HepG2 (cell line): ENCODE results near the gene SEMA4B. TPM values are rescaled to one million over a fixed set of nuclear protein-coding genes. Genes with fewer than 3 reads are reported as not detected.

Source experiments
- ATAC-seq: fragments of 200-7000 bp; cut with Tn5 transposase; 3 replicates; pipeline ENCODE4 v1.9.1; 2020; ENCODE audit warnings: mild to moderate bottlenecking, moderate library complexity
- BruUV-seq: library from RNA; stranded (reverse); fragments of 400-500 nt; replicated peaks from 2 replicates; lab custom pipeline; 2021; lab: Mats Ljungman, UMichigan
- CTCF ChIA-PET: fragments of 300-600 bp; formaldehyde crosslinking; extraction: SDS; loops from one replicate; lab custom pipeline; 2021; ENCODE audit warnings: low total read pairs, inconsistent platforms, low intra/inter-chr PET ratio; lab: Yijun Ruan, JAX
- POLR2A ChIA-PET: fragments of 350-600 bp; sonication (Branson Sonifier 250); formaldehyde crosslinking; loops from one replicate; lab custom pipeline; 2020; ENCODE audit warnings: antibody characterized with exemption, inconsistent platforms; lab: Yijun Ruan, JAX
- DNase-seq: peaks from one replicate; pipeline ENCODE4 v3.0.0-alpha.2; 2015; ENCODE audit warnings: low spot score
- FAIRE-seq: peaks from 3 replicates; lab custom pipeline; 2011; peaks lifted over from hg19 to GRCh38; lab: Jason Lieb, UNC
- H2AFZ ChIP-seq: one replicate; pipeline ENCODE4 v1.6.1; 2011; ENCODE audit warnings: low read length, inconsistent platforms
- H3K27ac ChIP-seq: fragments of 300-600 bp; 3 replicates; pipeline ENCODE4 v1.8.0; 2011; ENCODE audit warnings: mixed run types, mild to moderate bottlenecking, mixed read lengths, low read length, inconsistent platforms; ENCODE audit not compliant: insufficient read depth; ENCODE audit errors: extremely low read length
- H3K27me3 ChIP-seq, 2 experiments: fragments of 200-600 bp in 1 of 2; 2 replicates in 1 of 2; 3 replicates in 1 of 2; pipeline versions ENCODE4 v1.6.0 to v1.8.0; 2011; ENCODE audit warnings: low read length in 2 of 2, mild to moderate bottlenecking in 2 of 2, moderate library complexity in 2 of 2, inconsistent platforms in 1 of 2; ENCODE audit not compliant: insufficient read depth in 2 of 2, control insufficient read depth in 1 of 2
- H3K36me3 ChIP-seq, 2 experiments: fragments of 200-600 bp in 1 of 2; replicated peaks in 1 of 2; 2 replicates in 1 of 2; 3 replicates in 1 of 2; pipeline versions ENCODE4 v1.5.1 to v1.8.0; 2011; ENCODE audit warnings: low read length in 2 of 2, inconsistent platforms in 1 of 2; ENCODE audit not compliant: insufficient read depth in 2 of 2, control insufficient read depth in 1 of 2
- H3K4me1 ChIP-seq: 2 replicates; pipeline ENCODE4 v1.5.1; 2012; ENCODE audit warnings: low read length, inconsistent platforms; ENCODE audit not compliant: insufficient read depth
- H3K4me2 ChIP-seq: 2 replicates; pipeline ENCODE4 v1.6.0; 2011; ENCODE audit warnings: low read depth, low read length, inconsistent platforms
- H3K4me3 ChIP-seq, 3 experiments: fragments of 200-600 bp in 1 of 3; sonication (generic), shearing (Covaris generic) in 1 of 3; replicated peaks in 1 of 3; 2 replicates each; pipeline ENCODE4 v1.5.1; 2011 to 2016; ENCODE audit warnings: low read length in 3 of 3, inconsistent platforms in 2 of 3, low read depth in 2 of 3, mild to moderate bottlenecking in 2 of 3, control low read depth in 1 of 3, mixed read lengths in 1 of 3; ENCODE audit not compliant: insufficient read depth in 1 of 3
- H3K79me2 ChIP-seq: one replicate; pipeline ENCODE4 v1.6.1; 2011; ENCODE audit warnings: low read length, inconsistent platforms; ENCODE audit not compliant: insufficient read depth
- H3K9ac ChIP-seq: 2 replicates; pipeline ENCODE4 v1.6.0; 2011; ENCODE audit warnings: mild to moderate bottlenecking, low read depth, low read length, inconsistent platforms; ENCODE audit not compliant: insufficient read depth
- H3K9me3 ChIP-seq: 2 replicates; pipeline ENCODE4 v1.5.1; 2012; ENCODE audit warnings: mild to moderate bottlenecking, low read length
- H4K20me1 ChIP-seq: 2 replicates; pipeline ENCODE4 v1.6.0; 2011; ENCODE audit warnings: inconsistent platforms, mild to moderate bottlenecking, low read length, moderate library complexity; ENCODE audit not compliant: insufficient read depth
- ATF7 ChIP-seq, 2 experiments: fragments of 450-650 bp in 1 of 2; sonication (generic) in 1 of 2; formaldehyde crosslinking in 1 of 2; IDR thresholded peaks; 2 replicates each; pipeline versions ENCODE4 v1.4.0 to v1.6.1; 2016 to 2020; ENCODE audit warnings: antibody characterized with exemption in 1 of 2, mild to moderate bottlenecking in 1 of 2, missing genetic modification reagents in 1 of 2
- ELF1 ChIP-seq: sonication (generic); formaldehyde crosslinking; IDR thresholded peaks from 2 replicates; pipeline ENCODE4 v1.4.0; 2020; ENCODE audit warnings: missing genetic modification reagents
- HOXA5 ChIP-seq: sonication (generic); formaldehyde crosslinking; IDR thresholded peaks from 2 replicates; pipeline ENCODE4 v1.4.0; 2020; ENCODE audit warnings: missing genetic modification reagents
- JARID2 ChIP-seq: sonication (generic); formaldehyde crosslinking; IDR thresholded peaks from 2 replicates; pipeline ENCODE4 v1.8.1; 2023; ENCODE audit warnings: missing genetic modification reagents, inconsistent platforms; ENCODE audit not compliant: insufficient replicate concordance
- KLF9 ChIP-seq: IDR thresholded peaks from 2 replicates; pipeline ENCODE4 v1.6.1; 2016; ENCODE audit warnings: low read depth
- NAIF1 ChIP-seq: sonication (generic); formaldehyde crosslinking; IDR thresholded peaks from 2 replicates; pipeline ENCODE4 v1.5.0; 2020; ENCODE audit warnings: mild to moderate bottlenecking, missing genetic modification reagents, borderline replicate concordance
- NCOA1 ChIP-seq: sonication (generic); formaldehyde crosslinking; IDR thresholded peaks from 2 replicates; pipeline ENCODE4 v1.9.0; 2021; ENCODE audit warnings: missing genetic modification reagents
- PHF5A ChIP-seq: IDR thresholded peaks from one replicate; pipeline ENCODE4 v1.6.1; 2018; ENCODE audit warnings: low read depth, missing genetic modification reagents; ENCODE audit not compliant: unreplicated experiment
- SALL2 ChIP-seq: sonication (generic); formaldehyde crosslinking; IDR thresholded peaks from 2 replicates; pipeline ENCODE4 v1.8.1; 2023; ENCODE audit warnings: mild to moderate bottlenecking, missing genetic modification reagents, inconsistent platforms
- ZNF138 ChIP-seq: sonication (generic); formaldehyde crosslinking; IDR thresholded peaks from 2 replicates; pipeline ENCODE4 v1.5.0; 2020; ENCODE audit warnings: mild to moderate bottlenecking, low read depth, missing genetic modification reagents
- ZNF678 ChIP-seq: sonication (generic); formaldehyde crosslinking; IDR thresholded peaks from 2 replicates; pipeline ENCODE4 v1.4.0; 2020; ENCODE audit warnings: mild to moderate bottlenecking, missing genetic modification reagents
- ZNF879 ChIP-seq: sonication (generic); formaldehyde crosslinking; IDR thresholded peaks from 2 replicates; pipeline ENCODE4 v1.8.1; 2023; ENCODE audit warnings: missing genetic modification reagents
- WGBS: methylation state at CpG from one replicate; pipeline ENCODE4 v1.1.6; 2017; ENCODE audit warnings: low lambda C conversion rate; 5-methylcytosine and 5-hydroxymethylcytosine counted together
- in situ Hi-C: cut with HindIII; loops from 2 replicates; pipeline ENCODE4 v1.10.0; 2017; ENCODE audit warnings: low pct_unique_long_range_greater_than_20kb; ENCODE audit not compliant: extremely low pct_ligation_motif_present
- intact Hi-C: fragments of 100-400 bp; cut with micrococcal nuclease; formaldehyde crosslinking; loops from one replicate; pipeline ENCODE4 v1.10.0; 2022; ENCODE audit not compliant: unreplicated experiment
- polyA plus RNA-seq, 8 experiments: library from polyadenylated mRNA; depleted of rRNA in 3 of 8; stranded (reverse) in 7 of 8; unstranded in 1 of 8; fragments of >200 nt; fragmentation: Illumina TruSeq in 4 of 8; extraction: Trizol in 4 of 8; gene quantifications; 2 replicates each; pipeline versions ENCODE4 v1.2.1 to v1.2.3, GENCODE V29; 2011 to 2016; ENCODE audit warnings: low read depth in 4 of 8, missing spikeins in 1 of 8, mixed read lengths in 1 of 8; ENCODE audit not compliant: insufficient read depth in 1 of 8
- total RNA-seq, 5 experiments: library from RNA; depleted of rRNA; stranded (reverse); fragments of >200 nt; fragmentation: Illumina TruSeq; extraction: Trizol; gene quantifications; 2 replicates each; pipeline ENCODE4 v1.2.3, GENCODE V29; 2016; ENCODE audit warnings: low read depth in 1 of 5
- TF ChIP-seq, protein P1 (sequence below): sonication (generic); formaldehyde crosslinking; IDR thresholded peaks from 2 replicates; pipeline ENCODE4 v1.9.0; 2022; ENCODE audit warnings: missing genetic modification reagents, mild to moderate bottlenecking, borderline replicate concordance
- TF ChIP-seq, protein P2 (sequence below): sonication (generic); formaldehyde crosslinking; IDR thresholded peaks from 2 replicates; pipeline ENCODE4 v1.4.0; 2020; ENCODE audit warnings: missing genetic modification reagents

The SEMA4B gene
- total and polyA plus RNA-seq, 2 of the 13 experiments (the other 11 are each of a cell fraction or from before 2014, with no cell fraction given) = 2.1 to 17.0 TPM

DNA sequence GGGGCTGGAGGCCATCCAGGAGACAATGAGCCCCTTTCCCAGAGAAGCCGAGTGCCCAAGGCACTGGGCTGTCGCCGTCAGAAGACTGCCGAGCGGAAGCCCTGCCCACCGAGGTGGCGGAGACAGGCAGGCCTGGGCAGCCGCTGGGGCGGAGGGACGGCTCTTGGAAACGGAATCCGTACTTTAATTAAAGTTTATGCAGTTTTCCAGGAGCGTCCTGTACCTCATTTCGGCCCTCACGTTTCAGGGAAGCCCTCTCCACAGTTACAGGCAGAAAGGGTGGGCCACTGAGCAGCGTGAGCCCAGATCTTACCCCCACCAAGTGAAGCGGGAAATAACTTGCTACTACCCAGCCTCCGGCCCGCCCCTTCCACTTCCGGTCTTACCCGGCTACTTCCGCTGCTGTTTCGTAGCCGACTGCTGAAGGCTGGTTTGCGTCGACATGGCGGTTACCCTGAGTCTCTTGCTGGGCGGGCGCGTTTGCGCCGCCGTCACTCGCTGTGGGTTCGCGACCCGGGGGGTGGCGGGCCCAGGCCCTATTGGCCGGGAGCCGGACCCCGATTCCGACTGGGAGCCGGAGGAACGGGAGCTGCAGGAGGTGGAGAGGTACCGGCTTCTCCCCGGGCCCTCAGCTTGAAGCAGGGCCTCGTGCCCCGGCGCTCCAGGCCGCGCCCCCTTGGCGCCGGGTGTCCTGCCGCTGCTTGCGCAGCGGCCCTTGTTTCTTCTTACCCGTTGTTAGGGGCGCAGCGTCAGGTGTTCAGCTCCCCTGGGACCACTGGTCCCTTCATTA lies 64.3 kb downstream of the SEMA4B start, which contains the start of gene NGRN:
NGRN (plus strand) TSS at position 402 of the 790 bp plus-strand sequence; CDS start at position 443, 41 bp downstream.
- peaks cover 3 to 14% of the 10 kb centered on the region in 2 experiments; a peak in 4 of 5 replicates for H3K36me3 ChIP-seq
- POLR2A ChIA-PET = interaction anchor here (0.8 to 1.2 kb wide), 8 partner anchors 9 to 163 kb away, joined by 3 to 11 read pairs (median 4); partner anchors contain the start of genes CIB1, GDPGP1, IDH2 and TTLL13
- CTCF ChIA-PET = no interaction called here
- ATAC-seq (peak; percentile 93), FAIRE-seq (peak; percentile 76), DNase-seq (peak; percentile 83)
- BruUV-seq = TSS peak; percentile 99
- no peak within 1 kb of the TSS for H2AFZ ChIP-seq
- peaks cover 6% of the 10 kb centered on the region for H4K20me1 ChIP-seq
- peak within 1 kb of the TSS; percentile 71 to 78 (median 72) for H3K4me3 ChIP-seq
- in situ Hi-C loops = no loop called here
- under 1% methylated on average over 27 of the region's 59 CpGs for WGBS
- peak within 1 kb of the TSS; percentile 88 for H3K9ac ChIP-seq
- H3K79me2 ChIP-seq = peaks cover 42% of the 10 kb centered on the region
- H3K27ac ChIP-seq = peak within 1 kb of the TSS; percentile 83
- peak within 1 kb of the TSS; percentile 87 for H3K4me2 ChIP-seq
- H3K9me3 ChIP-seq = no peaks in the 10 kb centered on the region
- peaks cover 62% of the 10 kb centered on the region for H3K4me1 ChIP-seq
- intact Hi-C loops = loop anchor here (2.0 to 5.0 kb wide), 2 partner anchors 17 to 33 kb away; partner anchors contain the start of genes CIB1, GDPGP1 and TTLL13
- no peaks in the 10 kb centered on the region; a peak in 1 of 5 replicates for H3K27me3 ChIP-seq
- 0 out of 2 replicates have a peak, but pooled peaks have one; percentile 28 for TF ChIP-seq ZNF138 (CRISPR knock-in tag)
- no peak for TF ChIP-seq ZNF678 (CRISPR knock-in tag)
- TF ChIP-seq NAIF1 (CRISPR knock-in tag) = peak; percentile 67; the same call in 1 of the 2 replicates
- peak; percentile 68; the same call in 1 of the 2 replicates for TF ChIP-seq SALL2
- TF ChIP-seq, protein P1, sequence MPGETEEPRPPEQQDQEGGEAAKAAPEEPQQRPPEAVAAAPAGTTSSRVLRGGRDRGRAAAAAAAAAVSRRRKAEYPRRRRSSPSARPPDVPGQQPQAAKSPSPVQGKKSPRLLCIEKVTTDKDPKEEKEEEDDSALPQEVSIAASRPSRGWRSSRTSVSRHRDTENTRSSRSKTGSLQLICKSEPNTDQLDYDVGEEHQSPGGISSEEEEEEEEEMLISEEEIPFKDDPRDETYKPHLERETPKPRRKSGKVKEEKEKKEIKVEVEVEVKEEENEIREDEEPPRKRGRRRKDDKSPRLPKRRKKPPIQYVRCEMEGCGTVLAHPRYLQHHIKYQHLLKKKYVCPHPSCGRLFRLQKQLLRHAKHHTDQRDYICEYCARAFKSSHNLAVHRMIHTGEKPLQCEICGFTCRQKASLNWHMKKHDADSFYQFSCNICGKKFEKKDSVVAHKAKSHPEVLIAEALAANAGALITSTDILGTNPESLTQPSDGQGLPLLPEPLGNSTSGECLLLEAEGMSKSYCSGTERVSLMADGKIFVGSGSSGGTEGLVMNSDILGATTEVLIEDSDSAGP (CRISPR knock-in tag) = peak; percentile 79
- no peak for TF ChIP-seq NCOA1 (CRISPR knock-in tag)
- TF ChIP-seq ATF7 (IDR thresholded peaks at IDR 0.05) = no peak
- 0 out of 2 replicates have a peak, but pooled peaks have one; percentile 35 for TF ChIP-seq ATF7 (CRISPR knock-in tag; IDR thresholded peaks at IDR 0.05)
- no peak for TF ChIP-seq JARID2 (CRISPR knock-in tag)
- TF ChIP-seq HOXA5 (CRISPR knock-in tag) = no peak; the same call in 1 of the 2 replicates
- TF ChIP-seq, protein P2, sequence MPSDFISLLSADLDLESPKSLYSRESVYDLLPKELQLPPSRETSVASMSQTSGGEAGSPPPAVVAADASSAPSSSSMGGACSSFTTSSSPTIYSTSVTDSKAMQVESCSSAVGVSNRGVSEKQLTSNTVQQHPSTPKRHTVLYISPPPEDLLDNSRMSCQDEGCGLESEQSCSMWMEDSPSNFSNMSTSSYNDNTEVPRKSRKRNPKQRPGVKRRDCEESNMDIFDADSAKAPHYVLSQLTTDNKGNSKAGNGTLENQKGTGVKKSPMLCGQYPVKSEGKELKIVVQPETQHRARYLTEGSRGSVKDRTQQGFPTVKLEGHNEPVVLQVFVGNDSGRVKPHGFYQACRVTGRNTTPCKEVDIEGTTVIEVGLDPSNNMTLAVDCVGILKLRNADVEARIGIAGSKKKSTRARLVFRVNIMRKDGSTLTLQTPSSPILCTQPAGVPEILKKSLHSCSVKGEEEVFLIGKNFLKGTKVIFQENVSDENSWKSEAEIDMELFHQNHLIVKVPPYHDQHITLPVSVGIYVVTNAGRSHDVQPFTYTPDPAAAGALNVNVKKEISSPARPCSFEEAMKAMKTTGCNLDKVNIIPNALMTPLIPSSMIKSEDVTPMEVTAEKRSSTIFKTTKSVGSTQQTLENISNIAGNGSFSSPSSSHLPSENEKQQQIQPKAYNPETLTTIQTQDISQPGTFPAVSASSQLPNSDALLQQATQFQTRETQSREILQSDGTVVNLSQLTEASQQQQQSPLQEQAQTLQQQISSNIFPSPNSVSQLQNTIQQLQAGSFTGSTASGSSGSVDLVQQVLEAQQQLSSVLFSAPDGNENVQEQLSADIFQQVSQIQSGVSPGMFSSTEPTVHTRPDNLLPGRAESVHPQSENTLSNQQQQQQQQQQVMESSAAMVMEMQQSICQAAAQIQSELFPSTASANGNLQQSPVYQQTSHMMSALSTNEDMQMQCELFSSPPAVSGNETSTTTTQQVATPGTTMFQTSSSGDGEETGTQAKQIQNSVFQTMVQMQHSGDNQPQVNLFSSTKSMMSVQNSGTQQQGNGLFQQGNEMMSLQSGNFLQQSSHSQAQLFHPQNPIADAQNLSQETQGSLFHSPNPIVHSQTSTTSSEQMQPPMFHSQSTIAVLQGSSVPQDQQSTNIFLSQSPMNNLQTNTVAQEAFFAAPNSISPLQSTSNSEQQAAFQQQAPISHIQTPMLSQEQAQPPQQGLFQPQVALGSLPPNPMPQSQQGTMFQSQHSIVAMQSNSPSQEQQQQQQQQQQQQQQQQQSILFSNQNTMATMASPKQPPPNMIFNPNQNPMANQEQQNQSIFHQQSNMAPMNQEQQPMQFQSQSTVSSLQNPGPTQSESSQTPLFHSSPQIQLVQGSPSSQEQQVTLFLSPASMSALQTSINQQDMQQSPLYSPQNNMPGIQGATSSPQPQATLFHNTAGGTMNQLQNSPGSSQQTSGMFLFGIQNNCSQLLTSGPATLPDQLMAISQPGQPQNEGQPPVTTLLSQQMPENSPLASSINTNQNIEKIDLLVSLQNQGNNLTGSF (CRISPR knock-in tag) = 0 out of 2 replicates have a peak, but pooled peaks have one; percentile 17
- peak; percentile 83; the same call in 1 of the 2 replicates for TF ChIP-seq KLF9
- TF ChIP-seq ELF1 (CRISPR knock-in tag) = peak; percentile 87
- peak; percentile 24 for TF ChIP-seq PHF5A (CRISPR knock-in tag)
- no peak for TF ChIP-seq ZNF879 (CRISPR knock-in tag)
